HG03060 (cell line): ENCODE data around the gene MAPK8.

Source experiments
- ATAC-seq: cut with Tn5 transposase; IDR thresholded peaks from one replicate; pipeline ENCODE4 v1.9.1; 2021; ENCODE audit warnings: low read depth, moderate number of reproducible peaks; ENCODE audit not compliant: unreplicated experiment

Gene MAPK8

GRCh38 chr10:48444861-48445841, 138.7 kb downstream of the MAPK8 start:
- ATAC-seq, result no peak

GRCh38 chr10:48445932-48446331, 139.5 kb downstream of the MAPK8 start:
- ATAC-seq, result no peak

- ATAC-seq, result no peak
Observed at GRCh38 chr10:48446785-48447184, 140.3 kb downstream of the MAPK8 start.

DNA sequence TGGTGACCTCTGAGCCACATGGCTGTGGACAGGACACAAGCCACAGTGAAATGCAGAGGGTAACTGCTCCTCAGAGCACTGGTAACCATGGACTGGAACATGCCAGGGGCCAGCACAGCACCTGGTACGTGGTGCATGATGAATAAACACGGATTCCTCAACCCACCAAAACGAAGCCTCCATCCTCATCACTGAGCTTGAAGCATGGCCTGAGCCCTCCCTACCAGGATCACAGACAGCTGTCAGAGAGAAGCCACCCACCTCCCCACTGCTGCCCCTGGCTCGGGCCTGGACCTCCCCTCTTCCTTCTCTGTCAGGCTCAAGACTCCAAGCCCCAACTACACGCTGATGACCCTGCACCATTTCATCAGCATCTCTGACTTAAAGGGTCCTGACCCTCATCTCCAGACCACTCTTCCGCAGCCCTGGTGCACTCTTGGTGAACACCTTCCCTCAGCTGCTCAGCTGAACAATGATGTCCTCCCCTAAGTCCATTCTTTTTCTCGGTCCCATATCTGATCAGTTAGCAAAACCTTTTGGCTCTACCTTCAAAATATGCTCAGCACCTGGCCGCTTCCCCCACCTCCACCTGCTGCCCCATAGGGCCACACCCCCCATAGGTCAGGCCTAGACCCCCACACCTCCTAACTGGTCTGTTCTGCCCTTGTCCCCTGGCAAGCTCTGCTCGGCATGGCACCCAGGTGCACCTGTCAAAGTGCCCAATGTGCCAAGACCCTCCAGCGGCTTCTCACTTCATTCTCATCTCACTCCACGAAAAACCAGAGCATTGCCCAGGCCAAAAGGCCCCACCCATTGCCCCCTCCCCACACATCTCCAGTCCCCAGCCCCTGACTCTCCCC, 141.1 kb downstream of the MAPK8 start:
- ATAC-seq, result no peak

DNA sequence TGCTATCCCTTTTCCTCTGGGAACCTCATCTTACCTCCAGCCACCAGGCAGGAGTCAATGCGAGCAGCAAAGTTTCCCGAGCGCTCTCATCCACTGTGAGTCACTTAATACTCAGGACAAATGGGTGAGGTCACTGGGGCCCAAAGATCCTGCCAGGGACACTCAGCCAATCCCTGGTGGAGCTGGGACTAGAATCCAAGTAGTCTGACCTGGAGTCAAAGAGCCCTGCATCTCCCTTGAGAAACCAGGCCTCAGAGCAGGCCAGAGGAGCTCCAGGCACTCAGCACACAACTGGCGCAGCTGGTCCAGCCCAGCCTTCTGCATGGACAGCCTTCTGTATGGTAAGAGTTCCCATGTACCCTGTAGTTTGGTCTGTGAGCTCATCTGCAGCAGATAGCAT, 142.3 kb downstream of the MAPK8 start:
- no peak for ATAC-seq

- ATAC-seq, result no peak
Observed at GRCh38 chr10:48449501-48450232, 143.2 kb downstream of the MAPK8 start.

DNA sequence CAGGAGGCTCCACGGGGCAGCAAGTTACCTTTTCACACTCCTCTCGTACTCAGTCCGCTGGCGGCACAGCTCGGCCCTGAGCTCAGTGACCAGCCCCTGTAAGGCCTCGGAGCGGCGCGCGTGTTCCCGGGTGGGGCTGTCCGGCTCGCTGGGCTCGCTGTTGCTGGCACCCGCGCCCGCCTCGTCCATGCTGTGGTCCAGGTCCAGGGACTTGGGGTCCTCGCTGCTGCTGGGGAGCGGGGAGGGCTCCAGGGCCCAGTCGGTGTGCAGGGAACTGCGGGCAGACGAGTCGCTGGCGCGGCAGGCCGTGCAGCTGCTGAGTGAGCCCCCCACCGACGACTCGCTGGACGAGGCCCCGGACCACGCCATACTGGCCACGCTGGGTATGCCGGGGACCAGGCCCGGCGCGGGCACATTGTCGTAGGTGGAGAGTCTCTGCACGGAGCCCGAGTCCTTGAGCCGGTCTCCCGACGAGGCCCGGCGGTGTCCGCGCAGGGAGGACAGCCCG, 143.8 kb downstream of the MAPK8 start:
- no peak for ATAC-seq

- ATAC-seq, result no peak
Observed at GRCh38 chr10:48450741-48451466, 144.4 kb downstream of the MAPK8 start.

- no peak for ATAC-seq
Observed at GRCh38 chr10:48451969-48452878, 145.7 kb downstream of the MAPK8 start.

GRCh38 chr10:48452879-48453412, 146.5 kb downstream of the MAPK8 start:
- ATAC-seq, result no peak

- ATAC-seq, result no peak
Observed at GRCh38 chr10:48453451-48454301, 147.2 kb downstream of the MAPK8 start.

DNA sequence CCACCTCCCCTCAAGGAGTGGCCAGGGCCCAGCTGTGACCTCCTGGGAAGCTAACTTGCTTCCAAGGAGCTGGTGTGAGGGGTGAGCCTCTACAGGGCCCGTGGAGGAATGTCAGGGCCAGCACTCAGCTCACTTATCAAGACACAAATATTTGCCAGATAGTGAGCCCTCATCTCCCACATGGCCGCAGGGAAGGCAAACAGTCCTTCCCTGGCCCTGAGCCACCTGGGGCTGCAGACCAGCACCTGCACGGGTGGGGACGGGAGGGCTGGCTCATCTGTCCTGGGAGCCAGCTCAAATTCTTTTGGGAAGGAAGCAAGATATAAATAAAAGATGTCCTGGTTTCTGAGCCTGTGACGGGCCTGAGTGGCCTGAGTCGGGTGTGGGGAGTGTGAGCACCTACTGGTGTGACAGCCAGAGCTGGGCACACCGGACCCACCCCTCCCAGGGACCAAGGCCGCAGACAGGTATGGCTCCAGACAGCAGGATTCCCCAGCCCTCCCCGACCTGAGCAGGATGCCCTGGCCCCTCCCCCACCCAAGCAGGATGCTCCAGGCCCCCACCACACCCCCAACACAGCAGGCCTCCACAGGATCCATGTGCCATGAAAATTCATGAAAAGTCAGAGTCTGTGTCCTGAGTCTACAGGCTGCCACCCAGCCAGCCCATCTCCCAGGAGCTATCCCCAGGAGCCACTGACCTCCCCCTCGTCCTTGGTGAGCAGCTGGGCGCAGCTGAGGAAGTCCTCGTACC, 148.0 kb downstream of the MAPK8 start:
- ATAC-seq, result no peak

DNA sequence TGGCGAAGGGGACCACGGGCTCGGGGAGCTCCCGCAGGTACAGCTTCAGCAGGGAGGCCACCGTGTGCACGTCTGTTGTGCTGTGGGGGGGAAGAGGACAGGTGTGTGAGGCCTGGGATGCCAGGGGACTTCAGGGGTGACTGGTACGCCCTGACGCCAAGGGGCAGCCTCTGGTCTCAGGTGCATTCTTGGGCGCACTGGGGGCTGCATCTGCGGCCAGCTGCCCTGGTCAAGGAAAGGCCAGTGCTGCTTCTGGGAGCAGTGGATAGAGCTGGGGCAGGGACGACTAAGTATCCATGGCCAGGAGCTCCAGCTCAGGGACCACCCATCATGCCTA, 148.5 kb downstream of the MAPK8 start:
- ATAC-seq, result no peak

DNA sequence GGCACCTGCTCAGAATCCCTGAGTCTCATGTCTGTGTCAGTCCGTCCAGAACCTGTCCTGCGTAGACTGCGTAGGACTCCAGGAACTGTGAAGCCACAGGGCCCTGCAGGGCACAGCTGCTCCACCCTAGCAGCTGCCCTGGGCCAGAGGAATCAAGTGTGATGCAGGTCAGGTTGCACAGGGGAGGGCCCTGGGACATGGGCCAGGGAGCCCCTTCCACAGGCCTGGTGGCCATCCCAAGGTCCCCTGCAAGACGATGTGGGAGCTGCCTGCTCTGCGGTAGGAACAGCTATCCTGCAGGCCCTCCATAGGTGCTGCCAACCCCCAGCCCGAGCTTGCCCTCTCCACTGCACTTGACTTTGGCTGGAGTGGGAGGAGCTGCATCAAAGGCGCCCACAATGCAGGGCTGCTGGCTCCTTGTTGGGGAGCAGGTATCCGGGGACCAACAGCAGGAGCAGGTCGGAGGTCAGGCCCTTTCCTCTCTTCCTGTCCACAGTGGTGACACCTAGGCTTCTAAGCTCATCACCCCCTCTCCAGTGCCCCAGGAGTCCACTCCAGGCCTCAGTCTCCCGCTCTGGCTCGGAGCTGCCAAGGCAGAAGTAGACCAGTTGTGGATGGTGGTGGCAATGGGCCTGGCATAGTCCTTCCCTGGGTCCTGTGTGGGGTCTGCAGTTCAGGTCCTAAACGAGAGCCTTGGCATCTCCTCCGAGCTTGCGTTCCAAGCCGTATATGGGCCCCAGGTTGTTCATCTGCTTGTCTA, 149.1 kb downstream of the MAPK8 start:
- ATAC-seq, result no peak

- ATAC-seq, result no peak
Observed at GRCh38 chr10:48456361-48456804, 149.9 kb downstream of the MAPK8 start.
